Ascending aorta (tissue), 2 donors: ENCODE data around the gene IFT81. TPM values are rescaled to one million over a fixed set of nuclear protein-coding genes. Genes with fewer than 3 reads are reported as not detected.
A peak's percentile ranks its signal among the peaks of the same experiment; 100 is the strongest.

Experiments used
- DNase-seq, 2 donors: peaks; one replicate each; pipeline ENCODE4 v3.0.0-alpha.2; 2019; ENCODE audit warnings: low spot score in 2 of 2
- H3K27ac ChIP-seq, 2 donors: fragments of 200-600 bp; sonication (generic); one replicate each; pipeline ENCODE4 v1.5.1; 2016 to 2017; ENCODE audit warnings: mild to moderate bottlenecking in 1 of 2
- H3K27me3 ChIP-seq: fragments of 200-600 bp; sonication (generic); one replicate; pipeline ENCODE4 v1.5.1; 2017
- H3K36me3 ChIP-seq, 2 donors: fragments of 200-600 bp; sonication (generic); one replicate each; pipeline ENCODE4 v1.5.1; 2016
- H3K4me1 ChIP-seq, 2 donors: fragments of 200-600 bp; sonication (generic); one replicate each; pipeline ENCODE4 v1.5.1; 2016 to 2017; ENCODE audit warnings: mild to moderate bottlenecking in 1 of 2
- H3K4me3 ChIP-seq, 2 donors: fragments of 200-600 bp; sonication (generic); one replicate each; pipeline ENCODE4 v1.5.1; 2016 to 2017; ENCODE audit warnings: mild to moderate bottlenecking in 1 of 2
- H3K9me3 ChIP-seq, 2 donors: fragments of 200-600 bp; sonication (generic); one replicate each; pipeline ENCODE4 v1.5.1; 2016
- CTCF ChIP-seq, 3 experiments: fragments of 200-600 bp in 2 of 3; fragments of 450-650 bp in 1 of 3; sonication (generic) in 2 of 3; IDR thresholded peaks; one replicate each; pipeline ENCODE4 v1.5.1; 2016 to 2019; ENCODE audit warnings: antibody characterized with exemption in 3 of 3, mild to moderate bottlenecking in 1 of 3, moderate library complexity in 1 of 3
- intact Hi-C: fragments of 100-400 bp; cut with DNase I; formaldehyde crosslinking; loops from one replicate; pipeline ENCODE4 v1.15.1; 2023
- total RNA-seq: library from RNA; depleted of rRNA; stranded (reverse); fragments of >200 nt; gene quantifications from one replicate; pipeline ENCODE4 v1.1.0, GENCODE V29; 2016

The IFT81 gene
- total RNA-seq, 1 donor from 2014 or later, result 12.0 TPM

DNA sequence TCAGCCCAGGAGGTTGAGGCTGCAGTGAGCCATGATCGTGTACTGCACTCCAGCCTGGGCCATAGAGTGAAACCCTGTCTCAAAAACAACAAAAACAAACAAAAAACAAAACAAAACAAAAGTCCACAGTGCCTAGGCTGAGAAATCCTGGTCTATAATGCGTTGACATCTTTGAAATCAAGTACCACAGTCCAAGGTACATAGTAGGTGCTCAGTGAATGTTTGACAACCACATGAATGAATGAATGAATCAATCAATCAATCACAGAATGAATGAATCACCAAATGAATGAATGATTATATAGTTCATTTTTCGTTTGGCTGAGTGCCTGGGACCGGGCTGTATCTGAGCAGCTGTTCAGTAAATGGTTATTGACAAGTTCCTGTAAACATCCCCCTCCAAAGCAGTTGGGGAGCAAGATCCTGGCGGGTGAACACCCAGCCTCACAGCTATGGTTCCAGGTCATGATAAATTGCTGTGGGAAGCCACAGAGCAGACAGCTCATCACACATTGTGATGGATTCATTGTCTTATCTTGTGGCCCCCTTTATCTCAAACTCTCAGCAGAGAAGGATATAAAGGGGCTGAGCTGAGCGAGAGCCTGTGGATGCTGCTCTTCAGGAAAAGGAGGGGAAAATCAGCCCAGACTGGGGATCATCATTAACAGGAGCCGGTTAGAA is 30.4 kb upstream of the IFT81 start:
- TF ChIP-seq CTCF (IDR thresholded peaks at IDR 0.05), result no peak
- Histone ChIP-seq H3K9me3 (no peaks in the 10 kb centered on the region), H3K27ac (no peak overlapping the region), H3K4me3 (no peak overlapping the region), H3K4me1 (no peaks in the 10 kb centered on the region), H3K27me3 (no peaks in the 10 kb centered on the region), H3K36me3 (no peaks in the 10 kb centered on the region)
- DNase-seq, result no peak
- intact Hi-C loops, result no loop called here

- peak in 1 of 2 donors; percentile 89 for DNase-seq
- Histone ChIP-seq H3K4me1 (peaks cover 0 to 16% of the 10 kb centered on the region in 2 donors), H3K9me3 (no peaks in the 10 kb centered on the region), H3K27ac (peak overlapping the region; percentile 4 to 56), H3K36me3 (no peaks in the 10 kb centered on the region), H3K27me3 (no peaks in the 10 kb centered on the region), H3K4me3 (no peak overlapping the region)
- intact Hi-C loops, result loop anchor here (1.0 to 10.0 kb wide), 7 partner anchors 24 to 484 kb away; partner anchors contain the start of genes ATP2A2, IFT81 and PPTC7
- peak; percentile 85 to 88 (median 87) for TF ChIP-seq CTCF (IDR thresholded peaks at IDR 0.05)
These were observed 23.7 kb upstream of the IFT81 start for GRCh38 chr12:110100315-110100970.

DNA sequence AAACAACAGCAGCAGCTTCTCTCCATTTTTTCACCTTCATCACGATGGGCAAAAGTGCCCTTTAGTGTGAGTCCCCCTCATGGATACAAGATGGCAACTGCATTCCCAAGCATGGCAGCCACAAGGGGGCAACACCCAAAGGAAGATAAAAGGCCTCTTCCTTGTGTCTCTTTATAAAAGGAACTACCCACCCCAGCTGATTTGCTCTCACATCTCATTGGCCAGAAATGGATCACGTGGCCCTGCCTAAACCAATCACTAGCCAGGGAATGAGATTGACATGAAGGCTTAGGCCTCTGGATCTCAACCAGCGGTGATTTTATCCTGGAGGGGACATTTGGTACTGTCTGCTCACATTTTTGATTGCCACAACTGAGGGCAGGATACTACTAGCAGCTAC is 21.9 kb upstream of the IFT81 start:
- Histone ChIP-seq H3K4me3 (no peak overlapping the region), H3K9me3 (no peaks in the 10 kb centered on the region), H3K27me3 (no peaks in the 10 kb centered on the region), H3K27ac (no peak overlapping the region), H3K4me1 (peaks cover under 1 to 30% of the 10 kb centered on the region in 2 donors), H3K36me3 (no peaks in the 10 kb centered on the region)
- peak in 2 of 3 experiments; percentile 15 to 17 for TF ChIP-seq CTCF (IDR thresholded peaks at IDR 0.05)
- no peak for DNase-seq
- intact Hi-C loops, result loop anchor here (5.0 to 10.0 kb wide), 4 partner anchors 40 to 483 kb away; partner anchors contain the start of gene PPTC7

DNA sequence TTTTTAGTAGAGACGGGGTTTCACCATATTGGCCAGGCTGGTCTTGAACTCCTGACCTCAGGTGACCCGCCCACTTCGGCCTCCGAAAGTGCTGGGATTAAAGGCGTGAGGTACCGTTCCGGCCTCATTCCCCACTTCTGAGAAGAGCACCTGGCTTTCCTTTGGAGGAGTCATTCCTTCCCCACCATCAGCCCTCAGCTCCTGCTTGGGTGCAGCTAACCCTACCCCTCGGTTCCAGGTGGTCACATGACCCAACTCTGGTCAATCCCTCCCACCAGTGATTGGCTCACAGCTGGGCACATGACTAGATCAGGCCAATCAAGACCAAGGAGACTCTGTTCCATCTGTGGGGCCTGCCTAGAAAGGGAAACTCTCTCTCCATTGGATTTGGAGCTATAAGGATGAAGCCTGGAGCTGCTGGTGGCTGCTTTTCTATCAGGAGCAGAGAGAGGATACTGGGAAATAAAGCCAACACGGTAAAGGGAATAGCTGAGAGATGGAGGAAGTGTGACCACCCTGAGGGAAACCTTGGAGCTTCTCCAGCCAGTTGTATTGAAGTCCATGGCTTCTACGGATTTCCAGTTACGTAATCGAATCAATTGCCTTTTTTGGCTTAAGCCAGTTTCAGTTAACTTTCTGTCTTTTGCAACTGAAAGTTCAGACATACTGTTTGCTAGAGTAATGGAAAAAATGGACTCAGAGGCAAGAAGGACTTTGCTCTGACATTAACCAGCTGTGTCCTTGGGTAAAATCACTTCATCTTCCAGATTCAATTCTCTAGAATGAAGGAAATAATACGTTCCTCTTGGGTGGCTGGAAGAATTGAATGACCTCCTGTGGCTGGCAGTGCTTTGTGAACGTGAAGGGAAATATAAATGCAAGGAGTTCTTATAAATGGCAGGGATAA is 19.7 kb upstream of the IFT81 start:
- no peaks in the 10 kb centered on the region for H3K27me3 ChIP-seq
- no peak overlapping the region for H3K4me3 ChIP-seq
- H3K9me3 ChIP-seq, result no peaks in the 10 kb centered on the region
- intact Hi-C loops, result loop anchor here (5.0 to 10.0 kb wide), 4 partner anchors 38 to 480 kb away; partner anchors contain the start of gene PPTC7
- H3K36me3 ChIP-seq, result no peaks in the 10 kb centered on the region
- TF ChIP-seq CTCF (IDR thresholded peaks at IDR 0.05), result no peak
- H3K4me1 ChIP-seq, result peaks cover 13 to 47% of the 10 kb centered on the region in 2 donors
- peak in 1 of 2 donors; percentile 61 for DNase-seq
- peak overlapping the region; percentile 52 to 71 for H3K27ac ChIP-seq

- intact Hi-C loops, result loop anchor here (10.0 kb wide), 2 partner anchors 210 to 480 kb away; partner anchors contain the start of gene PPTC7
These were observed 19.0 kb upstream of the IFT81 start for GRCh38 chr12:110105159-110105558.

More at GRCh38 chr12:110105159-110105558, 19.0 kb upstream of the IFT81 start:
- peak overlapping the region; percentile 52 to 71 for H3K27ac ChIP-seq
- H3K4me1 ChIP-seq, result peaks cover 17 to 55% of the 10 kb centered on the region in 2 donors
- H3K9me3 ChIP-seq, result no peaks in the 10 kb centered on the region
- peak in 1 of 2 donors; percentile 40 for DNase-seq
- no peak for TF ChIP-seq CTCF (IDR thresholded peaks at IDR 0.05)
- H3K4me3 ChIP-seq, result no peak overlapping the region
- no peaks in the 10 kb centered on the region for H3K36me3 ChIP-seq
- H3K27me3 ChIP-seq, result no peaks in the 10 kb centered on the region
